ENCODE data around the gene CUX1.

DNA sequence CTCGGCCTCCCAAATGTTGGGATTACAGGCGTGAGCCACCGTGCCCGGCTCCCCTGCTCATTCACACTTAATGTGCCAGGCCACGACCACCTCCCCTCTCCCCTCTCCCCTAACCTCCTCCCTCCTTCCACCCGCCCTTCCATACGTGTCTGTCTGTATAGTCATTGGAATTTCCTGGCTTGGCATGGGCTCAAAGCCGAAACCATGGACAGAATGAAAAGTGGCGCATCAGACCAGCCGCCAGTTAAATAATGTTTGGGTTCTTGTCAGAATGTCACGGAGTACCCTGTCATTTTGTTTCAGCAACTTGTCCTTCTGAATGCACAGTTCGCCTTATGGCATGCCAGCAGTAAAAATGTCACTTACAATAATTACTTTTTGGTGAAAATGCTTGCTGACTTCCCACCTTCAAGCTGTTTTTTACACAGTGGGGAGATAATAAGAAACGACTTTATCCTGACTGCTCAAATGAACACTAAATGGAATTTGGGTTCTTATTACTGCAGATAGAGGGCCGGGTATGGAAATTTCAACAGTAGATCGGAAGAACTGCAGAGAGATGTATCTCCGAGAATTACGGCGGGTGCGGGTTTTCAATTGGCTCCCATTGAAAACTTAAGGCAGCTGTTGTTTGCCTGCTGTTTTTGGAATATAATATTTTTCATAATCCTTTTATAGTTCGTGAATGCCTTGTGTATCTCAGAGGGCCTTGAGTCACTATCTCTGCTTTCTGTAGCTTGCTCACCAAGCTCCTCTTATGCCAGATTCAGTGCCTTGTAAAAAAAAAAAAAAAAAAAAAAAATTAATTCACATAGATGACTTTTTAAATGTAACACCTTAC is 403.8 kb downstream of the CUX1 start:
- TF ChIP-seq POLR2A (IDR thresholded peaks at IDR 0.05) = no peak
- TF ChIP-seq, protein P1, sequence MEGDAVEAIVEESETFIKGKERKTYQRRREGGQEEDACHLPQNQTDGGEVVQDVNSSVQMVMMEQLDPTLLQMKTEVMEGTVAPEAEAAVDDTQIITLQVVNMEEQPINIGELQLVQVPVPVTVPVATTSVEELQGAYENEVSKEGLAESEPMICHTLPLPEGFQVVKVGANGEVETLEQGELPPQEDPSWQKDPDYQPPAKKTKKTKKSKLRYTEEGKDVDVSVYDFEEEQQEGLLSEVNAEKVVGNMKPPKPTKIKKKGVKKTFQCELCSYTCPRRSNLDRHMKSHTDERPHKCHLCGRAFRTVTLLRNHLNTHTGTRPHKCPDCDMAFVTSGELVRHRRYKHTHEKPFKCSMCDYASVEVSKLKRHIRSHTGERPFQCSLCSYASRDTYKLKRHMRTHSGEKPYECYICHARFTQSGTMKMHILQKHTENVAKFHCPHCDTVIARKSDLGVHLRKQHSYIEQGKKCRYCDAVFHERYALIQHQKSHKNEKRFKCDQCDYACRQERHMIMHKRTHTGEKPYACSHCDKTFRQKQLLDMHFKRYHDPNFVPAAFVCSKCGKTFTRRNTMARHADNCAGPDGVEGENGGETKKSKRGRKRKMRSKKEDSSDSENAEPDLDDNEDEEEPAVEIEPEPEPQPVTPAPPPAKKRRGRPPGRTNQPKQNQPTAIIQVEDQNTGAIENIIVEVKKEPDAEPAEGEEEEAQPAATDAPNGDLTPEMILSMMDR (IDR thresholded peaks at IDR 0.05) = no peak

All from uterus (tissue), 2 donors.